GM04504 (cell line): Measurements from ENCODE around the gene VCX2.
"Not testable (repeated sequence)": the region's sequence is repeated elsewhere in the genome, so short reads cannot be mapped to it uniquely, and the experiment has no call there.

Experiments used
- DNase-seq: peaks from one replicate; pipeline ENCODE4 v3.0.0-alpha.2; 2012; ENCODE audit warnings: low read depth

The VCX2 gene

GRCh38 chrX:8171169-8171568 lies at the start of gene VCX2:
Gene VCX2 (minus strand): TSS chrX:8171267. CDS start chrX:8170643, 624 bp downstream.
- not testable (repeated sequence) for DNase-seq

GRCh38 chrX:8204943-8205342 lies 33.9 kb upstream of the VCX2 start:
- DNase-seq, result no peak

- no peak for DNase-seq
Observed at GRCh38 chrX:8204169-8204935, 33.3 kb upstream of the VCX2 start.

GRCh38 chrX:8201896-8202331 lies 30.8 kb upstream of the VCX2 start:
- no peak for DNase-seq

- DNase-seq, result no peak
Observed at GRCh38 chrX:8196776-8197175, 25.7 kb upstream of the VCX2 start.

- no peak for DNase-seq
Observed at GRCh38 chrX:8194216-8194615, 23.1 kb upstream of the VCX2 start.

- no peak for DNase-seq
Observed at GRCh38 chrX:8192276-8192675, 21.2 kb upstream of the VCX2 start.

GRCh38 chrX:8191022-8191421 lies 20.0 kb upstream of the VCX2 start:
- DNase-seq, result no peak

GRCh38 chrX:8190341-8190830 lies 19.3 kb upstream of the VCX2 start:
- DNase-seq, result no peak

- DNase-seq, result no peak
Observed at GRCh38 chrX:8189096-8189830, 18.2 kb upstream of the VCX2 start.

GRCh38 chrX:8183346-8183745 lies 12.3 kb upstream of the VCX2 start:
- DNase-seq, result no peak

GRCh38 chrX:8179656-8180055 lies 8.6 kb upstream of the VCX2 start:
- no peak for DNase-seq

GRCh38 chrX:8154011-8154410 lies 17.1 kb downstream of the VCX2 start:
- DNase-seq, result not testable (repeated sequence)

- DNase-seq, result no peak
Observed at GRCh38 chrX:8147226-8147625, 23.8 kb downstream of the VCX2 start.

GRCh38 chrX:8144925-8145324 lies 26.1 kb downstream of the VCX2 start:
- no peak for DNase-seq

GRCh38 chrX:8141896-8142295 lies 29.2 kb downstream of the VCX2 start:
- DNase-seq, result no peak

- no peak for DNase-seq
Observed at GRCh38 chrX:8140986-8141744, 29.9 kb downstream of the VCX2 start.

- no peak for DNase-seq
Observed at GRCh38 chrX:8139716-8140115, 31.4 kb downstream of the VCX2 start.

GRCh38 chrX:8138252-8138651 lies 32.8 kb downstream of the VCX2 start:
- no peak for DNase-seq

- no peak for DNase-seq
Observed at GRCh38 chrX:8126648-8127047, 44.4 kb downstream of the VCX2 start.

- no peak for DNase-seq
Observed at GRCh38 chrX:8126092-8126491, 45.0 kb downstream of the VCX2 start.

GRCh38 chrX:8125566-8125965 lies 45.5 kb downstream of the VCX2 start:
- DNase-seq, result no peak

GRCh38 chrX:8122538-8122937 lies 48.5 kb downstream of the VCX2 start:
- DNase-seq, result no peak
